SU-DHL-6 (cell line): Measurements from ENCODE around the gene CFL2.

Experiments
- CTCF ChIP-seq: fragments of 200-600 bp; sonication (generic); IDR thresholded peaks from one replicate; pipeline ENCODE4 v1.5.1; 2017; ENCODE audit warnings: antibody characterized with exemption, mild to moderate bottlenecking, low read length, moderate library complexity; ENCODE audit not compliant: insufficient read depth, poor library complexity, severe bottlenecking
- EZH2phosphoT487 ChIP-seq: fragments of 200-600 bp; sonication (generic), shearing (Covaris generic); conservative IDR thresholded peaks from 2 replicates; pipeline ENCODE4 v1.6.1; 2018; ENCODE audit warnings: mild to moderate bottlenecking, antibody characterized with exemption, low read length, moderate library complexity, mixed read lengths

- TF ChIP-seq CTCF (no peak), EZH2phosphoT487 (no peak)
These were observed 6.7 kb upstream of the CFL2 start for GRCh38 chr14:34721129-34721528.
